SK-N-SH (cell line): Measurements from ENCODE around the gene GALNT12. TPM values are rescaled to one million over a fixed set of nuclear protein-coding genes. Genes with fewer than 3 reads are reported as not detected.

Experiments used
- CTCF ChIA-PET: fragments of 300-600, 350-600 bp; formaldehyde crosslinking; extraction: SDS; loops from one replicate; lab custom pipeline; 2021; lab: Yijun Ruan, JAX
- POLR2A ChIA-PET: fragments of 350-600 bp; sonication (Branson Sonifier 250); formaldehyde crosslinking; extraction: SDS; loops from one replicate; lab custom pipeline; 2020; ENCODE audit warnings: antibody characterized with exemption, inconsistent platforms; lab: Yijun Ruan, JAX
- DNase-seq: peaks from one replicate; pipeline ENCODE4 v3.0.0; 2012
- H2AFZ ChIP-seq: fragments of 200-600 bp; sonication (generic); 2 replicates; pipeline ENCODE4 v1.8.1; 2016; ENCODE audit warnings: antibody characterized with exemption, mild to moderate bottlenecking, low read depth
- H3F3A ChIP-seq: fragments of 200-600 bp; sonication (generic); replicated peaks from 2 replicates; pipeline ENCODE3; 2016; ENCODE audit warnings: antibody characterized with exemption, mild to moderate bottlenecking; ENCODE audit not compliant: insufficient read depth
- H3K27ac ChIP-seq, 2 experiments: fragments of 200-500 bp in 1 of 2; fragments of 200-600 bp in 1 of 2; sonication (Bioruptor generic) in 1 of 2; sonication (generic), shearing (Covaris generic) in 1 of 2; 2 replicates each; pipeline versions ENCODE4 v1.5.1 to v1.6.1; 2014 to 2016; ENCODE audit warnings: low read depth in 2 of 2, inconsistent platforms in 1 of 2, low read length in 1 of 2, mild to moderate bottlenecking in 1 of 2, mixed read lengths in 1 of 2
- H3K27me3 ChIP-seq: fragments of 200-600 bp; sonication (generic), shearing (Covaris generic); 2 replicates; pipeline ENCODE4 v1.6.1; 2016; ENCODE audit warnings: mixed run types; ENCODE audit not compliant: insufficient read depth
- H3K36me3 ChIP-seq, 2 experiments: fragments of 200-500 bp in 1 of 2; fragments of 200-600 bp in 1 of 2; sonication (Bioruptor generic) in 1 of 2; sonication (generic) in 1 of 2; replicated peaks in 1 of 2; 2 replicates each; pipeline versions ENCODE3 to v1.5.1; 2014 to 2016; ENCODE audit warnings: low read length in 1 of 2, mild to moderate bottlenecking in 1 of 2; ENCODE audit not compliant: insufficient read depth in 2 of 2, control insufficient read depth in 1 of 2
- H3K4me1 ChIP-seq, 2 experiments: fragments of 200-500 bp in 1 of 2; fragments of 200-600 bp in 1 of 2; sonication (Bioruptor generic) in 1 of 2; sonication (generic), shearing (Covaris generic) in 1 of 2; 2 replicates each; pipeline versions ENCODE4 v1.5.1 to v1.6.1; 2014 to 2016; ENCODE audit warnings: low read depth in 1 of 2, low read length in 1 of 2, mixed run types in 1 of 2; ENCODE audit not compliant: insufficient read depth in 2 of 2, control insufficient read depth in 1 of 2
- H3K4me2 ChIP-seq: fragments of 200-600 bp; sonication (generic), shearing (Covaris generic); 2 replicates; pipeline ENCODE4 v1.6.1; 2017; ENCODE audit warnings: mixed run types
- H3K4me3 ChIP-seq, 2 experiments: fragments of 200-500 bp in 1 of 2; fragments of 200-600 bp in 1 of 2; sonication (Bioruptor generic) in 1 of 2; sonication (generic), shearing (Covaris generic) in 1 of 2; 2 replicates each; pipeline versions ENCODE4 v1.5.1 to v1.8.1; 2014 to 2016; ENCODE audit warnings: low read depth in 2 of 2, inconsistent platforms in 1 of 2, low read length in 1 of 2, mild to moderate bottlenecking in 1 of 2, mixed read lengths in 1 of 2, moderate library complexity in 1 of 2
- H3K79me2 ChIP-seq: fragments of 200-600 bp; sonication (generic); 2 replicates; pipeline ENCODE4 v1.8.1; 2017; ENCODE audit warnings: mild to moderate bottlenecking; ENCODE audit not compliant: insufficient read depth
- H3K9ac ChIP-seq: fragments of 200-600 bp; sonication (generic); 2 replicates; pipeline ENCODE4 v1.6.1; 2017; ENCODE audit warnings: mixed run types
- H3K9me2 ChIP-seq: fragments of 200-600 bp; sonication (generic); 2 replicates; pipeline ENCODE4 v1.6.1; 2017; ENCODE audit warnings: mixed run types
- H3K9me3 ChIP-seq: fragments of 200-600 bp; sonication (generic); 2 replicates; pipeline ENCODE4 v1.6.1; 2017; ENCODE audit warnings: mixed run types, mild to moderate bottlenecking, moderate library complexity
- H4K20me1 ChIP-seq: fragments of 200-600 bp; sonication (generic); 2 replicates; pipeline ENCODE4 v1.6.1; 2017; ENCODE audit warnings: mild to moderate bottlenecking, mixed run types; ENCODE audit not compliant: insufficient read depth
- ELF1 ChIP-seq: IDR thresholded peaks from 2 replicates; pipeline ENCODE4 v1.4.0; 2012
- EZH2phosphoT487 ChIP-seq: fragments of 200-600 bp; sonication (generic); IDR thresholded peaks from 2 replicates; pipeline ENCODE4 v1.6.1; 2017; ENCODE audit warnings: low read depth, mixed run types, mild to moderate bottlenecking, antibody characterized with exemption, moderate library complexity, borderline replicate concordance
- FOXM1 ChIP-seq: IDR thresholded peaks from 2 replicates; pipeline ENCODE4 v1.4.0; 2012; ENCODE audit warnings: low read depth, mild to moderate bottlenecking
- IRF3 ChIP-seq: fragments of 150-350 bp; IDR thresholded peaks from 2 replicates; pipeline ENCODE4 v1.6.1; 2016; ENCODE audit warnings: mild to moderate bottlenecking, low read depth, low read length
- MAX ChIP-seq: IDR thresholded peaks from 2 replicates; pipeline ENCODE4 v1.4.0; 2012; ENCODE audit warnings: low read depth
- MEF2A ChIP-seq: IDR thresholded peaks from 2 replicates; pipeline ENCODE4 v1.4.0; 2012; ENCODE audit warnings: low read depth, borderline replicate concordance
- MXI1 ChIP-seq: IDR thresholded peaks from 2 replicates; pipeline ENCODE4 v1.6.1; 2012; ENCODE audit warnings: mild to moderate bottlenecking, low read depth, low read length, improper control_type of control experiment
- POLR2AphosphoS5 ChIP-seq: IDR thresholded peaks from 2 replicates; pipeline ENCODE4 v1.6.1; 2012; ENCODE audit warnings: low read depth, low read length
- RFX5 ChIP-seq: IDR thresholded peaks from 2 replicates; pipeline ENCODE4 v1.6.1; 2012; ENCODE audit warnings: mild to moderate bottlenecking, improper control_type of control experiment, low read length
- RXRA ChIP-seq: IDR thresholded peaks from 2 replicates; pipeline ENCODE4 v1.4.0; 2012; ENCODE audit warnings: low read depth, mild to moderate bottlenecking, borderline replicate concordance
- SIN3A ChIP-seq: IDR thresholded peaks from 2 replicates; pipeline ENCODE4 v1.6.1; 2012; ENCODE audit warnings: low read depth, mild to moderate bottlenecking, low read length, moderate library complexity, borderline replicate concordance
- SMC3 ChIP-seq: IDR thresholded peaks from 2 replicates; pipeline ENCODE4 v1.6.1; 2012; ENCODE audit warnings: low read depth, low read length, improper control_type of control experiment
- TCF12 ChIP-seq: IDR thresholded peaks from 2 replicates; pipeline ENCODE4 v1.4.0; 2012
- ZBTB33 ChIP-seq: IDR thresholded peaks from 2 replicates; pipeline ENCODE4 v1.4.0; 2012; ENCODE audit warnings: low read depth, borderline replicate concordance
- WGBS: methylation state at CpG from one replicate; pipeline ENCODE4 v1.1.6; 2017; ENCODE audit warnings: low lambda C conversion rate; 5-methylcytosine and 5-hydroxymethylcytosine counted together
- polyA plus RNA-seq, 3 experiments: library from polyadenylated mRNA; depleted of rRNA; stranded (reverse); fragments of >200 nt; gene quantifications; 2 replicates each; pipeline ENCODE4 v1.2.3, GENCODE V29; 2012
- TF ChIP-seq, protein P1 (sequence below): fragments of 200-600 bp; sonication (generic); IDR thresholded peaks from 2 replicates; pipeline ENCODE4 v1.6.1; 2017; ENCODE audit warnings: antibody characterized with exemption, mild to moderate bottlenecking, moderate library complexity
- TF ChIP-seq, protein P2 (sequence below): IDR thresholded peaks from 2 replicates; pipeline ENCODE4 v1.4.0; 2012; ENCODE audit warnings: low read depth, borderline replicate concordance

Gene GALNT12
- polyA plus RNA-seq, 1 of the 3 experiments (the other 2 are of a cell fraction), result 7.4 TPM

DNA sequence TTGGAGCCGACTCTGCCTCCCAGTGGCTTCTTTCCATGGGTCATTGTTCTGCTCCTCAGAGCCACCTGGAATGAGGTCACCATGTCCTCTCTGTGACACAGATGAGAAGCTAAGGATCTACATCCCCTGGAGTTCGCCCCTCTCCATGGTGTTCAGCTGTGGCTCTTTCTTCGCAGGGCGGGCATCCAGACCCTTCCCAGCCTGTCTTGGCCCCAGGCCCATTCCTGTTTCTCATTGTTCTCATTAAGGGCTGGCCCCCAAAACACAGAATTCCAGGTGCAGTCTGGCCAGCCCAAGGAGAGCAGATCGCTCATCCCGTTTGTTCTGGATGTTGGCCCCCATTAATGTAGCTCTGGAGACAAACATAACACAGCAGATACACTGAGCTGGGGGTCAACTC lies 69.8 kb downstream of the GALNT12 start:
- Histone ChIP-seq H3K4me3 (no peak overlapping the region), H3K27ac (no peak overlapping the region), H3K4me1 (no peaks in the 10 kb centered on the region), H3K9me3 (no peaks in the 10 kb centered on the region), H3K4me2 (no peak overlapping the region), H3K27me3 (no peaks in the 10 kb centered on the region; the same call in 1 of the 2 replicates), H3K9ac (no peak overlapping the region), H3K9me2 (no peaks in the 10 kb centered on the region), H3K79me2 (no peaks in the 10 kb centered on the region), H3F3A (no peaks in the 10 kb centered on the region), H4K20me1 (no peaks in the 10 kb centered on the region), H2AFZ (no peak overlapping the region), H3K36me3 (no peaks in the 10 kb centered on the region)
- 43% methylated on average over 6 of the region's 6 CpGs for WGBS
- no peak for TF ChIP-seq MXI1
- no peak for TF ChIP-seq FOXM1
- TF ChIP-seq RFX5, result no peak
- TF ChIP-seq TCF12, result no peak
- TF ChIP-seq RXRA, result no peak
- no peak for TF ChIP-seq MEF2A
- TF ChIP-seq POLR2AphosphoS5, result no peak
- TF ChIP-seq ZBTB33, result no peak
- TF ChIP-seq SMC3, result no peak
- no peak for TF ChIP-seq IRF3
- no peak for TF ChIP-seq EZH2phosphoT487
- TF ChIP-seq SIN3A, result no peak
- TF ChIP-seq, protein P1, sequence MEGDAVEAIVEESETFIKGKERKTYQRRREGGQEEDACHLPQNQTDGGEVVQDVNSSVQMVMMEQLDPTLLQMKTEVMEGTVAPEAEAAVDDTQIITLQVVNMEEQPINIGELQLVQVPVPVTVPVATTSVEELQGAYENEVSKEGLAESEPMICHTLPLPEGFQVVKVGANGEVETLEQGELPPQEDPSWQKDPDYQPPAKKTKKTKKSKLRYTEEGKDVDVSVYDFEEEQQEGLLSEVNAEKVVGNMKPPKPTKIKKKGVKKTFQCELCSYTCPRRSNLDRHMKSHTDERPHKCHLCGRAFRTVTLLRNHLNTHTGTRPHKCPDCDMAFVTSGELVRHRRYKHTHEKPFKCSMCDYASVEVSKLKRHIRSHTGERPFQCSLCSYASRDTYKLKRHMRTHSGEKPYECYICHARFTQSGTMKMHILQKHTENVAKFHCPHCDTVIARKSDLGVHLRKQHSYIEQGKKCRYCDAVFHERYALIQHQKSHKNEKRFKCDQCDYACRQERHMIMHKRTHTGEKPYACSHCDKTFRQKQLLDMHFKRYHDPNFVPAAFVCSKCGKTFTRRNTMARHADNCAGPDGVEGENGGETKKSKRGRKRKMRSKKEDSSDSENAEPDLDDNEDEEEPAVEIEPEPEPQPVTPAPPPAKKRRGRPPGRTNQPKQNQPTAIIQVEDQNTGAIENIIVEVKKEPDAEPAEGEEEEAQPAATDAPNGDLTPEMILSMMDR, result no peak
- no peak for TF ChIP-seq ELF1
- TF ChIP-seq, protein P2, sequence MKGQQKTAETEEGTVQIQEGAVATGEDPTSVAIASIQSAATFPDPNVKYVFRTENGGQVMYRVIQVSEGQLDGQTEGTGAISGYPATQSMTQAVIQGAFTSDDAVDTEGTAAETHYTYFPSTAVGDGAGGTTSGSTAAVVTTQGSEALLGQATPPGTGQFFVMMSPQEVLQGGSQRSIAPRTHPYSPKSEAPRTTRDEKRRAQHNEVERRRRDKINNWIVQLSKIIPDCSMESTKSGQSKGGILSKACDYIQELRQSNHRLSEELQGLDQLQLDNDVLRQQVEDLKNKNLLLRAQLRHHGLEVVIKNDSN, result no peak
- TF ChIP-seq MAX, result no peak
- CTCF ChIA-PET, result interaction anchor here (1.0 kb wide), 1 partner anchor 9 kb away, joined by 3 read pairs; no protein-coding TSS in a partner anchor
- POLR2A ChIA-PET, result no interaction called here
- no peak for DNase-seq
